Immature natural killer cell (primary cell): ENCODE results near the gene FLT4. TPM values are rescaled to one million over a fixed set of nuclear protein-coding genes. Genes with fewer than 3 reads are reported as not detected.
"Not testable (repeated sequence)": the region's sequence is repeated elsewhere in the genome, so short reads cannot be mapped to it uniquely, and the experiment has no call there.

Source experiments
- DNase-seq, 3 donors: peaks; one replicate each; pipeline ENCODE4 v3.0.0; 2022; ENCODE audit warnings: mixed read lengths in 1 of 3
- H3K27ac Mint-ChIP-seq, 6 donors: one replicate each; pipeline ENCODE4 v1.8.0; 2020; ENCODE audit warnings: mixed read lengths in 6 of 6, mild to moderate bottlenecking in 5 of 6, inconsistent platforms in 4 of 6, moderate library complexity in 3 of 6
- H3K27me3 Mint-ChIP-seq, 3 donors: one replicate each; pipeline ENCODE4 v1.8.0; 2020 to 2021; ENCODE audit warnings: low read depth in 3 of 3, mild to moderate bottlenecking in 3 of 3, mixed read lengths in 3 of 3, moderate library complexity in 3 of 3, inconsistent platforms in 1 of 3
- H3K36me3 Mint-ChIP-seq, 3 donors: one replicate each; pipeline ENCODE4 v1.8.0; 2020; ENCODE audit warnings: mixed read lengths in 3 of 3, inconsistent platforms in 2 of 3, mild to moderate bottlenecking in 2 of 3
- H3K4me1 Mint-ChIP-seq, 2 donors: one replicate each; pipeline ENCODE4 v1.8.0; 2020; ENCODE audit warnings: inconsistent platforms in 2 of 2, mild to moderate bottlenecking in 2 of 2, mixed read lengths in 2 of 2, moderate library complexity in 1 of 2
- H3K4me3 Mint-ChIP-seq, 5 donors: one replicate each; pipeline ENCODE4 v1.8.0; 2020; ENCODE audit warnings: mild to moderate bottlenecking in 5 of 5, mixed read lengths in 5 of 5, inconsistent platforms in 3 of 5, moderate library complexity in 3 of 5
- H3K9me3 Mint-ChIP-seq, 6 donors: one replicate each; pipeline ENCODE4 v1.8.0; 2020; ENCODE audit warnings: mild to moderate bottlenecking in 6 of 6, mixed read lengths in 6 of 6, inconsistent platforms in 4 of 6, moderate library complexity in 3 of 6
- polyA plus RNA-seq, 3 donors: library from polyadenylated mRNA; unstranded; fragments of 300-500 nt; fragmentation: Illumina TruSeq; gene quantifications; one replicate each; pipeline ENCODE4 v1.2.3, GENCODE V29; 2021

The FLT4 gene
- polyA plus RNA-seq, 3 donors from 2014 or later = 0.37 TPM; not detected in 2

GRCh38 chr5:180682008-180682407, 32.6 kb upstream of the FLT4 start:
- H3K9me3 Mint-ChIP-seq, H3K4me3 Mint-ChIP-seq, H3K27ac Mint-ChIP-seq, H3K4me1 Mint-ChIP-seq, H3K36me3 Mint-ChIP-seq, DNase-seq, H3K27me3 Mint-ChIP-seq: not testable (repeated sequence)

DNA sequence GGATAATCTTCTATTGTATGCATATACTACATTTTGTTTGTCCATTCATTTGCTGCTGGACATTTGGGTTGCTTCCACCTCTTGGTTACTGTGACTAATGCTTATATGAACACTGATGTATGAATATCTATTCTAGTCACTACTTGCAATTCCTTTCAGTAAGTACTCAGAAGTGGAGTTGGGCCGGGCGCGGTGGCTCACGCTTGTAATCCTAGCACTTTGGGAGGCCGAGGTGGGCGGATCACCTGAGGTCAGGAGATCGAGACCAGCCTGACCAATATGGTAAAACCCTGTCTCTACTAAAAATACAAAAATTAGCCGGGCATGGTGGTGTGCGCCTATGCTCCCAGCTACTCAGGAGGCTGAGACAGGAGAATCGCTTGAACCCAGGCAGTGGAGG, 28.9 kb upstream of the FLT4 start:
- H3K27ac Mint-ChIP-seq, H3K4me1 Mint-ChIP-seq, H3K27me3 Mint-ChIP-seq, H3K4me3 Mint-ChIP-seq, H3K9me3 Mint-ChIP-seq, DNase-seq, H3K36me3 Mint-ChIP-seq: not testable (repeated sequence)

- H3K27me3 Mint-ChIP-seq = peaks cover 4 to 9% (median 5%) of the 10 kb centered on the region in 3 donors
- H3K27ac Mint-ChIP-seq = no peak overlapping the region
- no peaks in the 10 kb centered on the region for H3K36me3 Mint-ChIP-seq
- no peaks in the 10 kb centered on the region for H3K9me3 Mint-ChIP-seq
- peak overlapping the region in 2 of 5 donors; percentile 17 to 60 for H3K4me3 Mint-ChIP-seq
- DNase-seq = no peak
- peaks cover 9 to 14% of the 10 kb centered on the region in 2 donors for H3K4me1 Mint-ChIP-seq
Measured at GRCh38 chr5:180675036-180675635, 25.7 kb upstream of the FLT4 start.

DNA sequence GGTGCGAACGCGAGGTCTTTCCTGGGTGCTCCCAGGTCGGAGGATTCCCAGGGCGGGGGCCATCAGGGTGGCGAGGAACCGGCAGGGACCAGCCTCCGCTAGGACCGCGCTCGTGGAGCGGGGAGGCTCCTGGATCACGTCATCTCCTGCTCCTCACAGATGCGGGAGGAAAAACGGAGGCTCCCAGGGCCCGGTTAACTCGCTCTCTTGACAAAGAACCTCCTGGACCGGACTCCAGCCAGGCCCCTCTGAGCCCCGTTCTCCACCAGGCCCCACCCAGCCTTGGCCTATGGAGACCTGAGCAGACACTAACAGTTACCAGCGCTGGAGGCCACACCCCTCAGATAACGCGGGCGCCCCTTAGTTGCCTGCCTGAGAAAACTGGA, 24.7 kb upstream of the FLT4 start:
- not testable (repeated sequence) for H3K4me3 Mint-ChIP-seq, H3K27me3 Mint-ChIP-seq, H3K36me3 Mint-ChIP-seq, DNase-seq, H3K9me3 Mint-ChIP-seq, H3K27ac Mint-ChIP-seq
- H3K4me1 Mint-ChIP-seq = peaks cover 11 to 14% of the 10 kb centered on the region in 2 donors

GRCh38 chr5:180673371-180674089, 24.1 kb upstream of the FLT4 start:
- peak in 1 of 3 donors; percentile 29 for DNase-seq
- Mint-ChIP-seq H3K36me3 (no peaks in the 10 kb centered on the region), H3K4me3 (peak overlapping the region in 3 of 5 donors; percentile 10 to 44 (median 40)), H3K9me3 (no peaks in the 10 kb centered on the region), H3K4me1 (peaks cover 11 to 14% of the 10 kb centered on the region in 2 donors), H3K27me3 (peaks cover 4 to 9% (median 6%) of the 10 kb centered on the region in 3 donors), H3K27ac (peak overlapping the region in 1 of 6 donors; percentile 40)

DNA sequence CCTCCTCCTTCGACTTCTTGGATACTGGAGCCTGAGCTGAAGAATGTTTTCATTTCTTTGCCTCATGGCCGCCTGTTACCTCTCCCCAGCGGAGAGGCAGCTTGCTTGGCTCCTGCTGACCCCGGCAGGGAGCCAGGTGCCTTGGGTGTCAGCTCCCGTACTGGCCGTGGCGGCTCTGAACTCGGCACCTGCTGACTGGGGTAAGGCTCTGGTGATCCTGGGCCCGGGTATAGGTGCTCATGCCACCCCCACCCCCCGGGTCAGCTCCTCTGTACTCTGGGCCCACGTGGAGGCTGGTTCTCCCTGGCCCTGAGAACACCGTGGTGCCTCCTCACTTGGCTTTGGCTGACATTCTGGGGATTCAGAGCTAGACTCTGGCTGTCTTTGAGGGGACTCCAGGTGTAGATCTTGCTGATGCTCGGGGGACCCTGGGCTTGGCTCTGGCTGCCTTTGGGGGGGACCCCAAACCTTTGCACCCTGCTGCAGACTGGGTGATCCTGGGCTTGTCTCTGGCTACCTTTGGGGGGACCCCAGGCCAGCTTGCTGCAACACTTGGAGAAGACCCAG, 22.6 kb upstream of the FLT4 start:
- H3K27ac Mint-ChIP-seq, H3K9me3 Mint-ChIP-seq, H3K4me3 Mint-ChIP-seq, H3K36me3 Mint-ChIP-seq, DNase-seq: not testable (repeated sequence)
- Mint-ChIP-seq H3K27me3 (peaks cover 4 to 11% (median 6%) of the 10 kb centered on the region in 3 donors), H3K4me1 (peaks cover 11 to 14% of the 10 kb centered on the region in 2 donors)

DNA sequence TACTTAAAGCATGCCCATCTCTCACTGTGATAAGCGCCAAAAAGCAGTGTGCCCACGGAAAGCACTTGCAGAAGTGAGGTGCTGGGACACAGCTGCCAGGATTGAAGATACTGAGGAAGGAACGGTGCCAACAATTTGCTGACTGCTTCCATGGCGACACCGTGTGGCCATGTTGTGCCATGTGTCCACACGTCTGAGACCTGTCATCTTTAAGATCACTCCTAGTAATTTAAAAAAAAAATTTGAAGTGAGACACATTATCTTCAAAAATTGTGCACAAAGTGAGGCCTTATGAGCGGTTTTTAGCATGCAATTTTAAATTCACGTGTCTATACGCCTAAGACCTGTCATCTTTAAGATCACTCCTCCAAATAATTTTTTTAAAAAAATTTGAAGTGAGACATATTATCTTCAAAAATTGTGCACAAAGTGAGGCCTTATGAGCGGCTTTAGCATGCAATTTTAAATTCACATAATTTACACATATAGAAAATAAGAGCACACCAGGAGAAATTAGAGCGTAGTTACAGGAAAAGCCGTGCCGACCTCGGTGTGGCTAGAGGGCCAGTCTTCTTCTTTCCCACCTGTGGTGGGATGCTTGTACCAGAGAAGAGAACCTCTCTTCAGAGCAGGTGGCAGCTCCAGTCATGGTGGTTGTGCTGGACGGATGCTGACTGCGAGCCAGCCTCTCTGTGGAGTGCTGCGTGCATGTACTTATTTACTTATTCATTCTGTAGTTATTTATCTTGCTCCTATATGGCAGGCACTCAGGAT, 21.4 kb upstream of the FLT4 start:
- peak overlapping the region in 1 of 6 donors; percentile 62 for H3K27ac Mint-ChIP-seq

GRCh38 chr5:180670157-180670556, 20.8 kb upstream of the FLT4 start:
- no peak for DNase-seq
- peak overlapping the region in 4 of 5 donors; percentile 15 to 78 (median 52) for H3K4me3 Mint-ChIP-seq
- H3K9me3 Mint-ChIP-seq = no peaks in the 10 kb centered on the region
- H3K36me3 Mint-ChIP-seq = no peaks in the 10 kb centered on the region
- H3K27me3 Mint-ChIP-seq = peaks cover under 1 to 9% (median 3%) of the 10 kb centered on the region in 3 donors
- peak overlapping the region in 2 of 6 donors; percentile 38 to 62 for H3K27ac Mint-ChIP-seq
- peaks cover 11 to 14% of the 10 kb centered on the region in 2 donors for H3K4me1 Mint-ChIP-seq

More for the DNA sequence above, 21.4 kb upstream of the FLT4 start:
- DNase-seq = peak in 2 of 3 donors; percentile 10 to 11
- Mint-ChIP-seq H3K27me3 (peaks cover 2 to 9% (median 4%) of the 10 kb centered on the region in 3 donors), H3K4me1 (peaks cover 11 to 14% of the 10 kb centered on the region in 2 donors), H3K36me3 (no peaks in the 10 kb centered on the region), H3K4me3 (peak overlapping the region in 4 of 5 donors; percentile 15 to 78 (median 52)), H3K9me3 (no peaks in the 10 kb centered on the region)

GRCh38 chr5:180669661-180670060, 20.3 kb upstream of the FLT4 start:
- Mint-ChIP-seq H3K36me3 (no peaks in the 10 kb centered on the region), H3K9me3 (no peaks in the 10 kb centered on the region), H3K27ac (peak overlapping the region in 2 of 6 donors; percentile 13 to 58), H3K27me3 (peaks cover 0 to 7% (median 2%) of the 10 kb centered on the region in 3 donors), H3K4me1 (peaks cover 9 to 10% of the 10 kb centered on the region in 2 donors), H3K4me3 (peak overlapping the region in 1 of 5 donors; percentile 10)
- DNase-seq = no peak

DNA sequence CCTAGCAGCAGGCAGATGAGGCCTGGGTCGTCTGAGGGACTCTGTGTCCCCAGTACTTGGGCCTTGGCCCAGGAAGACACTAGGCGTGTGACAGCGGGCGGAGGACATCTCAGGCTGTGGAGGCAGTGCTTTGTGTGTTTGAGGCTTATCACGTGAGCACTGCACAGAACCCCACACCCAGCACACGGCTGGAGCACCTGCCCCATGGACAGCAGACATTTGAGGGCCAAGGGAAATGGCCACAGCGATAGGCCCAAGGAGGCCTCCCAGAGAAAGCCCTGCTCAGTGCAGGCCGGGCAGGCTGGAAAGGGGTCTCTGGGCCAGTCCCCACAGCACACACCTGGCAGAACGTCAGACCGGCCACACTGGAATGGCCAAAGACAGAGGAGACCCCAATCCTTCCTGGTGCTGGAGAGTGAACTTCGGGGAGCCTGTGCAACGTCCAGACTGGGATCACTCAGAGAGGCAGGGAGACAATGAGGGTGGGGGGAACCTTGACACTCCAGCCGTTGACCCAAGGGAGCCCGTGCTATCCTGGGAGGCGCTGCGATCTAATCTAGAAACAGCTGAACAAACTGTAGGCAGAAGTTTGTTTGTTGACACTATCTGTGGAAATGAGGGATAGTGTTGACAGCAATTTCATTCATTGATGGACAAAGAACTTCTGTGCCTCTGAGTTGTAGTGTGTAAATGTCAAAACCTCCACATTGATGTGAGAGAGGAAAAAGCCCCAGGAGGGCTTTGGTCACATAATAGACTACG, 19.6 kb upstream of the FLT4 start:
- Mint-ChIP-seq H3K27ac (peak overlapping the region in 3 of 6 donors; percentile 13 to 58 (median 20)), H3K36me3 (no peaks in the 10 kb centered on the region), H3K4me1 (peaks cover 6% of the 10 kb centered on the region in 2 donors), H3K9me3 (no peaks in the 10 kb centered on the region), H3K4me3 (peak overlapping the region in 1 of 5 donors; percentile 10), H3K27me3 (peaks cover 0 to 6% (median 2%) of the 10 kb centered on the region in 3 donors)
- no peak for DNase-seq

- H3K4me3 Mint-ChIP-seq = no peak overlapping the region
- H3K4me1 Mint-ChIP-seq = peaks cover 6% of the 10 kb centered on the region in 2 donors
- H3K9me3 Mint-ChIP-seq = no peaks in the 10 kb centered on the region
- H3K36me3 Mint-ChIP-seq = no peaks in the 10 kb centered on the region
- no peak for DNase-seq
- peaks cover 2 to 4% (median 4%) of the 10 kb centered on the region in 3 donors for H3K27me3 Mint-ChIP-seq
- H3K27ac Mint-ChIP-seq = no peak overlapping the region
Measured at GRCh38 chr5:180666812-180667211, 17.4 kb upstream of the FLT4 start.

- Mint-ChIP-seq H3K36me3 (no peaks in the 10 kb centered on the region), H3K4me3 (no peak overlapping the region), H3K27ac (no peak overlapping the region)
Measured at GRCh38 chr5:180665682-180666404, 16.4 kb upstream of the FLT4 start.

More at GRCh38 chr5:180665682-180666404, 16.4 kb upstream of the FLT4 start:
- peaks cover 3 to 4% (median 4%) of the 10 kb centered on the region in 3 donors for H3K27me3 Mint-ChIP-seq
- no peaks in the 10 kb centered on the region for H3K9me3 Mint-ChIP-seq
- no peak for DNase-seq
- peaks cover 5 to 6% of the 10 kb centered on the region in 2 donors for H3K4me1 Mint-ChIP-seq
